NCI-H1048 (cell line): ENCODE results near the gene ST6GAL1.
"Not testable (repeated sequence)": the region's sequence is repeated elsewhere in the genome, so short reads cannot be mapped to it uniquely, and the experiment has no call there.

ENCODE experiments used
- DNase-seq: peaks from one replicate; lab custom pipeline; 2025; lab: John Stamatoyannopoulos, UW

ST6GAL1 gene

GRCh38 chr3:187046033-187046432 is 115.7 kb downstream of the ST6GAL1 start:
- no peak for DNase-seq

GRCh38 chr3:187049462-187050101 is 119.3 kb downstream of the ST6GAL1 start:
- DNase-seq = no peak

- DNase-seq = no peak
These were observed 120.7 kb downstream of the ST6GAL1 start for GRCh38 chr3:187051066-187051465.

- no peak for DNase-seq
These were observed 121.5 kb downstream of the ST6GAL1 start for GRCh38 chr3:187051724-187052366.

- not testable (repeated sequence) for DNase-seq
These were observed 122.1 kb downstream of the ST6GAL1 start for GRCh38 chr3:187052427-187052826.

GRCh38 chr3:187054433-187054832 is 124.1 kb downstream of the ST6GAL1 start:
- DNase-seq = not testable (repeated sequence)

GRCh38 chr3:187057803-187058202 is 127.5 kb downstream of the ST6GAL1 start:
- DNase-seq = not testable (repeated sequence)

GRCh38 chr3:187061748-187062147 is 131.4 kb downstream of the ST6GAL1 start:
- no peak for DNase-seq

GRCh38 chr3:187062526-187063177 is 132.3 kb downstream of the ST6GAL1 start:
- DNase-seq = no peak

DNA sequence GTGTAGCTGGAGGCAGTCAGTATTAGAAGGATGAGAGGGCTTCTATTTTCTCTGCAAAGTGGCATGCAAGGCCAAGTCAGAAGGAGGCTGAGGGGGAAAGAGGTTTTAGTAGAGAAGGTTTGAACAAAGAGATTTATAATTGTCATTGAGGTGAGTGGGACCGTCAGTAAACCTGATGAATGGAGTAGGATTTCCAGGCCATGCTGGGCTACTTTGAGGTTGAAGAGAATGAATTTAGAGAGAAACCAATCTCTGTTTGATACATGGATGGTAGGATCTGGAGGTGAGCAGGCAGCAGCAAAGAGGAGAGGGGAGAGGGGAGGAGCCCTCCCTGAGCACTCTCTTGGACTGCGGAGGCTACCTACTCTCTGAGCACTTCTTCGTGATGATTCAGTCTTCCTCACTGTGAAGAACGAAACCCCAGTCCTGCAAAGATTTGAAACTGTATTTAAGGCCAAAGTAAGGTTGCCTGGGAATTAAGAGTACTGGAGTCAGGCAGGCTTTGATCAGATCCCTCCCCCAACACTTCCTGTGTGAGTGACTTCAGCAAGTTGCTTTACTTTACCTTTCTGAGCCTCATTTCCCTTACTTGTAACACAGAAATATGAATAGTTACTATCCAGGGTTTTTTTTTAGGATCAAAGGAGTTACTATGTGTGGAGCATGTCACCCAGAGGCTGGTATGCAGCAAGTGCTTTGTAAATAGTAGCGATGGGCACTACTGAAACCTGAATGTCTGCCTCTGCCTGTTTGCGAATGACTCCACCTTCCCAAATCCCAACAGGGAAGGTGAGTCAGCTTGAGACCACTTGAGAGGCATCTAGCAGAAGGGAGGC is 133.2 kb downstream of the ST6GAL1 start:
- no peak for DNase-seq

DNA sequence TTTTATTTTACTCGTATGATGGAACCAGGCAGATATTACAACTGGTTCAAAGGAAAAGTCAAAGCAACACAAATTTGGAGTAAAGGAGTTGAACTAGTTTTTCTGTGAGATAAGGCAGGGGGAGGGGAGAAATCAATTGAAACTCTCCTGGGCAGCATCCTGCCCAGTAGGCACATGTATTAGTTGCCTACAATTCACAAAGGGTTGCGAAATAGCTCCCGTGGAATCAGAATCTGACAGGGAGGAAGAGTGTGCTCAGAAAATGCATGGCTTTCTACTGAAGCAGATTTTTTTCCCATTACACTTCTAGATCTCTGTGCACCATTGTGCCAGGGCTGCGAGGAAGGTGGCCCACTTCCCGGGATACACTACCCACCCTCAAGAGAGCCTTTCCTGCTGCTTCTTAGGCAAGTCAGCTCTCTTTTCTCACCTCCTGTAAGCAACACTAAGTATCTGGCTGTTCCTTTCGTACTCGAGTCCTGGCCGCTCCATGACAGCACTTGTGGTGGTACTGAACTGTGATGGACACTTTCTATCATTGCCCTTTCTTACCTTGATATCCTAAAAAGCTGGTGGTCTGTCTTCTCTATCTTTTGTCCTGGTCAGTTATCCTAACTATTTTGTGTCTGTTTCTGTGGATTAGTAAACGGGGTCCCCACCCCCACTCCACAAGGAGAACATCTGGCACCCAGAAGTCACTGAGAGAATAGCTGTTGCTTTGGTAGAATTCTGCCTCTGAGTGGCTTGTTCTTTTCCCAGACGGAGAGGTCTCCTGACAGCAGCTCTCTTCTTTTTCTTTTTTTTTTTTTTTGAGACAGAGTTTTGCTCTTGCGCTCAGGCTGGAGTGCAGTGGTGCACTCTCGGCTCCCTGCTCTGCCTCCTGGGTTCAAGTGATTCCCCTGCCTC is 134.1 kb downstream of the ST6GAL1 start:
- DNase-seq = no peak

GRCh38 chr3:187066228-187066995 is 136.1 kb downstream of the ST6GAL1 start:
- DNase-seq = no peak

GRCh38 chr3:187068787-187069186 is 138.5 kb downstream of the ST6GAL1 start:
- DNase-seq = no peak

GRCh38 chr3:187069857-187070516 is 139.7 kb downstream of the ST6GAL1 start:
- no peak for DNase-seq

- no peak for DNase-seq
These were observed 141.8 kb downstream of the ST6GAL1 start for GRCh38 chr3:187072102-187072501.

GRCh38 chr3:187072511-187072910 is 142.2 kb downstream of the ST6GAL1 start:
- DNase-seq = no peak

DNA sequence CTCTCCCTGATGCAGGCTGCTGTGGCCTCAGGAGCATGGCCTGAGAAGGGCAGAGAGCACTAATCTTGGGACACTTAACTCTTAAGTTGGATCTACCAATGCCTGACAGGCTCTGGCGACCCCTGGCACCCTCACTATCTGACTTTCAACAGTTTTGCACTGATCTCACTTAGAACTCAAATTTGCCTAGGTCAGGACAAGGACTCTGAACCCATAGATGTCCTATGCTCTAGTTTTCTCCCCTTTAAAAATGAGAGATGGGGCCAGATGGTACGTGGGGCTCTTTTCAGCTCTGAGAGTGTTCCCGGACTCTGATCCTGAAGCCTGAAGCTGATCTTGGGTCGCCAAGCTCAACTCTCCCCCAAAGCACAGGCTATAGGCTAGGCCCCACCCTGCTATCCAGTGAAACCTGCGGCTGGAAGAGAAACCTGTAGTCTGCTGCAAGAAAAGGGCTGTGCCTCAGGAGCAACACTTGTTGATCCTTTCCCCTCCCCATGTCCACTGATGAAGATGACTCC is 143.3 kb downstream of the ST6GAL1 start:
- no peak for DNase-seq

GRCh38 chr3:187074846-187075245 is 144.5 kb downstream of the ST6GAL1 start:
- no peak for DNase-seq

- no peak for DNase-seq
These were observed 146.0 kb downstream of the ST6GAL1 start for GRCh38 chr3:187076297-187076696.

- no peak for DNase-seq
These were observed 146.8 kb downstream of the ST6GAL1 start for GRCh38 chr3:187077085-187077484.
